Gastroesophageal sphincter (tissue), 2 donors: ENCODE data around the gene CNTROB.

ENCODE experiments used
- POLR2A ChIP-seq, 2 donors: fragments of 450-650 bp; IDR thresholded peaks; one replicate each; pipeline ENCODE4 v1.6.1; 2017; ENCODE audit warnings: antibody characterized with exemption in 2 of 2, mild to moderate bottlenecking in 2 of 2, moderate library complexity in 1 of 2
- POLR2AphosphoS5 ChIP-seq: sonication (generic); formaldehyde crosslinking; IDR thresholded peaks from one replicate; pipeline ENCODE4 v1.6.1; 2017; ENCODE audit warnings: antibody characterized with exemption

- TF ChIP-seq POLR2AphosphoS5 (no peak), POLR2A (IDR thresholded peaks at IDR 0.05) (no peak)
Observed at GRCh38 chr17:7886227-7887037, 45.6 kb upstream of the CNTROB start.
